ENCODE results near the gene COL5A1.

Gene COL5A1

GRCh38 chr9:134843740-134844139 is 202.1 kb downstream of the COL5A1 start:
- TF ChIP-seq REST (IDR thresholded peaks at IDR 0.05; ENCODE audit: insufficient read depth in 1 of 2, low read depth in 2 of 2, low read length in 2 of 2) = no peak
- TF ChIP-seq SIN3A (IDR thresholded peaks at IDR 0.05; ENCODE audit: borderline replicate concordance, insufficient read depth, low read length) = no peak
- TF ChIP-seq TAF1 (IDR thresholded peaks at IDR 0.05; ENCODE audit: borderline replicate concordance, insufficient read depth, low read length) = no peak
- no peak for TF ChIP-seq POLR2AphosphoS5 (IDR thresholded peaks at IDR 0.05; ENCODE audit: low read depth, low read length)
- TF ChIP-seq FOXP2 (optimal IDR thresholded peaks at IDR 0.05; ENCODE audit: borderline replicate concordance, extremely low read depth, extremely low read length, insufficient read depth) = no peak

- TF ChIP-seq TAF1 (IDR thresholded peaks at IDR 0.05; ENCODE audit: borderline replicate concordance, insufficient read depth, low read length) = no peak
- no peak for TF ChIP-seq POLR2AphosphoS5 (IDR thresholded peaks at IDR 0.05; ENCODE audit: low read depth, low read length)
- no peak for TF ChIP-seq SIN3A (IDR thresholded peaks at IDR 0.05; ENCODE audit: borderline replicate concordance, insufficient read depth, low read length)
- TF ChIP-seq FOXP2 (optimal IDR thresholded peaks at IDR 0.05; ENCODE audit: borderline replicate concordance, extremely low read depth, extremely low read length, insufficient read depth) = no peak
- TF ChIP-seq REST (IDR thresholded peaks at IDR 0.05; ENCODE audit: insufficient read depth in 1 of 2, low read depth in 2 of 2, low read length in 2 of 2) = no peak
Observed at GRCh38 chr9:134844821-134845220, 203.2 kb downstream of the COL5A1 start.

- no peak for TF ChIP-seq SIN3A (IDR thresholded peaks at IDR 0.05; ENCODE audit: borderline replicate concordance, insufficient read depth, low read length)
- no peak for TF ChIP-seq FOXP2 (optimal IDR thresholded peaks at IDR 0.05; ENCODE audit: borderline replicate concordance, extremely low read depth, extremely low read length, insufficient read depth)
- no peak for TF ChIP-seq TAF1 (IDR thresholded peaks at IDR 0.05; ENCODE audit: borderline replicate concordance, insufficient read depth, low read length)
- no peak for TF ChIP-seq POLR2AphosphoS5 (IDR thresholded peaks at IDR 0.05; ENCODE audit: low read depth, low read length)
- no peak for TF ChIP-seq REST (IDR thresholded peaks at IDR 0.05; ENCODE audit: insufficient read depth in 1 of 2, low read depth in 2 of 2, low read length in 2 of 2)
Observed at GRCh38 chr9:134846187-134846586, 204.6 kb downstream of the COL5A1 start.

- TF ChIP-seq SIN3A (IDR thresholded peaks at IDR 0.05; ENCODE audit: borderline replicate concordance, insufficient read depth, low read length) = no peak
- TF ChIP-seq FOXP2 (optimal IDR thresholded peaks at IDR 0.05; ENCODE audit: borderline replicate concordance, extremely low read depth, extremely low read length, insufficient read depth) = no peak
- no peak for TF ChIP-seq POLR2AphosphoS5 (IDR thresholded peaks at IDR 0.05; ENCODE audit: low read depth, low read length)
- no peak for TF ChIP-seq TAF1 (IDR thresholded peaks at IDR 0.05; ENCODE audit: borderline replicate concordance, insufficient read depth, low read length)
Observed at GRCh38 chr9:134846699-134847098, 205.1 kb downstream of the COL5A1 start.

GRCh38 chr9:134847138-134847537 is 205.5 kb downstream of the COL5A1 start:
- no peak for TF ChIP-seq POLR2AphosphoS5 (IDR thresholded peaks at IDR 0.05; ENCODE audit: low read depth, low read length)
- no peak for TF ChIP-seq TAF1 (IDR thresholded peaks at IDR 0.05; ENCODE audit: borderline replicate concordance, insufficient read depth, low read length)
- TF ChIP-seq FOXP2 (optimal IDR thresholded peaks at IDR 0.05; ENCODE audit: borderline replicate concordance, extremely low read depth, extremely low read length, insufficient read depth) = no peak
- no peak for TF ChIP-seq REST (IDR thresholded peaks at IDR 0.05; ENCODE audit: insufficient read depth in 1 of 2, low read depth in 2 of 2, low read length in 2 of 2)
- TF ChIP-seq SIN3A (IDR thresholded peaks at IDR 0.05; ENCODE audit: borderline replicate concordance, insufficient read depth, low read length) = no peak

Measured in PFSK-1 (cell line).